ENCODE data around the gene OSBPL2. TPM values are rescaled to one million over a fixed set of nuclear protein-coding genes. Genes with fewer than 3 reads are reported as not detected.
A peak's percentile ranks its signal among the peaks of the same experiment; 100 is the strongest.

Gene OSBPL2
- polyA plus RNA-seq, 1 donor (not counting 4 experiments of a cell fraction or from before 2014, with no cell fraction given): 15.9 TPM

GRCh38 chr20:62304331-62305148 lies 66.2 kb downstream of the OSBPL2 start:
- Histone ChIP-seq H3K4me1 (ENCODE audit: control insufficient read depth, extremely low read depth, insufficient read depth, low read length) (peaks cover 35% of the 10 kb centered on the region), H4K20me1 (ENCODE audit: control insufficient read depth, extremely low read depth, insufficient read depth, low read length) (peaks cover 54% of the 10 kb centered on the region), H3K79me2 (ENCODE audit: control insufficient read depth, insufficient read depth, low read length) (peaks cover 49% of the 10 kb centered on the region), H3K27ac (ENCODE audit: control insufficient read depth, insufficient read depth, low read length) (peak overlapping the region; percentile 60), H3K36me3 (ENCODE audit: control insufficient read depth in 2 of 2, extremely low read depth in 1 of 2, insufficient read depth in 2 of 2, low read length in 2 of 2) (peaks cover 26 to 43% of the 10 kb centered on the region in 2 experiments), H3K4me3 (ENCODE audit: control insufficient read depth in 2 of 3, extremely low read depth in 1 of 3, insufficient read depth in 2 of 3, low read depth in 1 of 3, low read length in 3 of 3) (peak overlapping the region; percentile 59 to 84 (median 77)), H3K9me1 (ENCODE audit: control insufficient read depth, extremely low read depth, insufficient read depth, low read length) (no peaks in the 10 kb centered on the region), H3K27me3 (ENCODE audit: control insufficient read depth, extremely low read depth, insufficient read depth, low read length) (no peaks in the 10 kb centered on the region), H3K9ac (ENCODE audit: control insufficient read depth, extremely low read depth, insufficient read depth, low read length) (peak overlapping the region; percentile 84), H3K9me3 (ENCODE audit: control insufficient read depth, low read depth, low read length) (no peaks in the 10 kb centered on the region), H2AFZ (ENCODE audit: control insufficient read depth, low read length) (no peak overlapping the region), H3K4me2 (ENCODE audit: control insufficient read depth, extremely low read depth, insufficient read depth, low read depth, low read length) (peak overlapping the region; percentile 92)
- FAIRE-seq (no peak), DNase-seq (ENCODE audit: low read depth, low spot score) (no peak)
- TF ChIP-seq EZH2 (IDR thresholded peaks at IDR 0.05; ENCODE audit: low read length) (no peak), CTCF (optimal IDR thresholded peaks at IDR 0.05 in 1 of 3, IDR thresholded peaks at IDR 0.05 in 1 of 3, conservative IDR thresholded peaks at IDR 0.05 in 1 of 3; ENCODE audit: extremely low read depth in 1 of 3, insufficient read depth in 2 of 3, low read length in 3 of 3) (no peak)
- dilution Hi-C loops (cut with MboI; ENCODE audit: extremely low pct_ligation_motif_present, low sequenced_read_pairs): no loop called here

- H3K4me1 ChIP-seq (ENCODE audit: control insufficient read depth, extremely low read depth, insufficient read depth, low read length): peaks cover 35% of the 10 kb centered on the region
- peaks cover 54% of the 10 kb centered on the region for H4K20me1 ChIP-seq (ENCODE audit: control insufficient read depth, extremely low read depth, insufficient read depth, low read length)
- H3K4me3 ChIP-seq (ENCODE audit: control insufficient read depth in 2 of 3, extremely low read depth in 1 of 3, insufficient read depth in 2 of 3, low read depth in 1 of 3, low read length in 3 of 3): peak overlapping the region; percentile 59 to 84 (median 77)
- TF ChIP-seq CTCF (optimal IDR thresholded peaks at IDR 0.05 in 1 of 3, IDR thresholded peaks at IDR 0.05 in 1 of 3, conservative IDR thresholded peaks at IDR 0.05 in 1 of 3; ENCODE audit: extremely low read depth in 1 of 3, insufficient read depth in 2 of 3, low read length in 3 of 3): peak in 1 of 3 experiments; percentile 15
- TF ChIP-seq EZH2 (IDR thresholded peaks at IDR 0.05; ENCODE audit: low read length): no peak
- FAIRE-seq (no peak), DNase-seq (ENCODE audit: low read depth, low spot score) (no peak)
- H3K9me3 ChIP-seq (ENCODE audit: control insufficient read depth, low read depth, low read length): no peaks in the 10 kb centered on the region
- dilution Hi-C loops (cut with MboI; ENCODE audit: extremely low pct_ligation_motif_present, low sequenced_read_pairs): no loop called here
- H3K27ac ChIP-seq (ENCODE audit: control insufficient read depth, insufficient read depth, low read length): peak overlapping the region; percentile 13
- no peaks in the 10 kb centered on the region for H3K27me3 ChIP-seq (ENCODE audit: control insufficient read depth, extremely low read depth, insufficient read depth, low read length)
- peak overlapping the region; percentile 84 for H3K9ac ChIP-seq (ENCODE audit: control insufficient read depth, extremely low read depth, insufficient read depth, low read length)
- H3K79me2 ChIP-seq (ENCODE audit: control insufficient read depth, insufficient read depth, low read length): peaks cover 49% of the 10 kb centered on the region
- no peak overlapping the region for H2AFZ ChIP-seq (ENCODE audit: control insufficient read depth, low read length)
- no peaks in the 10 kb centered on the region for H3K9me1 ChIP-seq (ENCODE audit: control insufficient read depth, extremely low read depth, insufficient read depth, low read length)
- peak overlapping the region; percentile 92 for H3K4me2 ChIP-seq (ENCODE audit: control insufficient read depth, extremely low read depth, insufficient read depth, low read depth, low read length)
- peaks cover 25 to 43% of the 10 kb centered on the region in 2 experiments for H3K36me3 ChIP-seq (ENCODE audit: control insufficient read depth in 2 of 2, extremely low read depth in 1 of 2, insufficient read depth in 2 of 2, low read length in 2 of 2)
These were observed 66.9 kb downstream of the OSBPL2 start for GRCh38 chr20:62305149-62305764.

All from keratinocyte (primary cell).